Left ventricle myocardium superior (tissue), 1 donor: ENCODE data around the gene GPR62. TPM values are rescaled to one million over a fixed set of nuclear protein-coding genes. Genes with fewer than 3 reads are reported as not detected.

Experiments
- ATAC-seq: fragments of 200-7000 bp; cut with Tn5 transposase; one replicate; pipeline ENCODE4 v1.9.1; 2020; ENCODE audit warnings: mild to moderate bottlenecking, moderate library complexity
- DNase-seq: peaks from one replicate; pipeline ENCODE4 v3.0.0-alpha.2; 2020
- intact Hi-C: fragments of 100-400 bp; cut with micrococcal nuclease; formaldehyde crosslinking; loops from one replicate; pipeline ENCODE4 v1.11.0; 2022
- total RNA-seq: library from RNA; stranded (reverse); fragmentation: NEBNext Ultra II Directional; extraction: Animal tissue kit (Norgen Biotek cat#: 25700); gene quantifications from one replicate; pipeline ENCODE4 v1.2.1, GENCODE V29; 2021
- donor health status: DM: no; HTN: yes; CAD: no; lungs with severe emphysema.

GPR62 gene
- total RNA-seq, 1 donor from 2014 or later = 0.15 TPM

DNA sequence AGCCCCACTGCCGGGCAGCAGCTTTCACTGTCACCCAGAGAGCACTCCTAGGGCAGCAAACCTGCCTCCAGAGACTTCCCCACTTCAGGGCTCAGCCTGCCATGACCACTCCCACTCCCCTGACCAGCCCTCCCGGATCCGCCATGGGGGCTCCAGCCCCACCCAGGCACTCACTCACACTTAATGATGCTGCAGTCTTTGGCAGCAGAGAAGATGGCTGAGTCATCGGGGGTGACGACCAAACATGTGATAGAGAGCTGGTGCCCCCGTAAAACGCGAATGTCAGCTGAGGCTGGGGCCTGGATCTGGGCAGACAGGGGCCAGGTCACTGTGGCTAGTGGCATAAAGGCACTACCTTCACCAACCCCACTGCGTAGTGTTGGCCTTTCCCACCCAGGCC is 18.2 kb upstream of the GPR62 start:
- intact Hi-C loops = no loop called here
- DNase-seq (no peak), ATAC-seq (no peak)

DNA sequence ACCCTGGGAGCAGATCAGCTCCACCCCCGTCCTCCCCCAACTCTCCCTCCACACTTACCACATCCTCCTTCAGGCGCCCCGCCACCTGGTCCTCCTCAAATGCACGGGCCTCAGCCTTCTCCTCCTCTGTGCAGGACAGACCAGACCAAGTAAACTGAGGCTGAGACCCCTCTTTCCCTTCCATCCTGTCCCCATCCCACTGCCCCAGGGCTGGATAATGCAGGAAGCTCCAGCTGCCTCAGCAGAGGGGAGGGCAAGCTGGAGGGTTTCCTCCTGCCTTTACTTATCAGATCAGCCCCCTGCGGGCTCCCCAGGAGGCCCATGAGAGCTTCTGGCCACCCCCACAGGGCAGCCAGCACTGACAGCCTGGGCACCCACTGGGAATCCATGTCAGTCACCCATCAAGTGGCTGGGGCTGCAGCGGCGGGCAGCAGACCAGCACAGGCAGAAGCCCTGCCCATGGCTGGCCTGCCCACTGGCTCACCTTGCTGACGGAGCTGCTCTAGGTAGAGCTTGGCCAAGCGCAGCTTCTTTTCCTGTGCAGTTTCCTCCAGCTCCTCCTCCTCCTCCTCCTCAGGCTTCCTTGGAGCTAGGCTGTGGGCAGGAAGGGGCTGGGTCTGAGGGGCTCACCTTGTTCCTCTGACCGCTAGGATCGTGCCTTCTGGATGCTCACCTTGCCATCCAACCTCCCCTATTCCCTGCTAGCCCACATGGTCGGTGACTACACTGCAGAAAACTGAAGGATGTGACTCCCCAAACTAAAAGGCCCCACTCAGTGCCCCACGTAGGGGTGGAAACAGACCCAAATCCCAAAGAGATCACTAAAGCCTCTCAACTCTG is 17.4 kb upstream of the GPR62 start:
- DNase-seq = no peak

DNA sequence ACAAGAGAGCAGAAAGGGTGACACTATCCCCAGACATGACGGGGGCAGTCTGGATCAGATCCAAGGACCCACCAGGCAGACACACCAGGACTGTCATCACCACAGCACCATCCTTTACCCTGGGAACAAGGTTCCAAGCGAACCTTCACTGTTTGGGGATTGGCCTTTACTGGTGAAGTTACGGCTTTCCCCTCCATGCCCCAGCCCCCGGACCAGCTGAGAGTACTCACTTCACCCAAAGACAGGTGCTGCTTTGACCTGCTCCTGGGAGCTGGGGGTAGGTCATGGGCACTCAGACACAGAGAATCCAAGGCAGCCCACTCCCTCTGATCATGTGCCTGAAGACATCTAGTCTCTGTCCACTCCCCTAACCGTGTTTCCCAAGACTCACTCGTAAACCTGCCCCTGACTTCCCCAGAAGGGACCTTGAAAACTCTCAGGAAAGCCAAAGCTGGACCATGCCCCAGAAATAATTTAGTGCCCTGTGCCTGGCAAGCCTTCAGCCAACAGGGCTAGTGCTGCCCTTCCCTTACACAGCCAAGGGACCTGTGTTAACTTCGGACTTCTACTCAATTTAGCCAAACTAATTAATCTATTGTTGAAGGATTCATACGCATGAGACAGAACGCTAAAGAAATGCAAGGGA is 16.3 kb upstream of the GPR62 start:
- ATAC-seq (no peak), DNase-seq (no peak)
- intact Hi-C loops = no loop called here

More for the DNA sequence above, 17.4 kb upstream of the GPR62 start:
- intact Hi-C loops = no loop called here
- ATAC-seq = no peak

DNA sequence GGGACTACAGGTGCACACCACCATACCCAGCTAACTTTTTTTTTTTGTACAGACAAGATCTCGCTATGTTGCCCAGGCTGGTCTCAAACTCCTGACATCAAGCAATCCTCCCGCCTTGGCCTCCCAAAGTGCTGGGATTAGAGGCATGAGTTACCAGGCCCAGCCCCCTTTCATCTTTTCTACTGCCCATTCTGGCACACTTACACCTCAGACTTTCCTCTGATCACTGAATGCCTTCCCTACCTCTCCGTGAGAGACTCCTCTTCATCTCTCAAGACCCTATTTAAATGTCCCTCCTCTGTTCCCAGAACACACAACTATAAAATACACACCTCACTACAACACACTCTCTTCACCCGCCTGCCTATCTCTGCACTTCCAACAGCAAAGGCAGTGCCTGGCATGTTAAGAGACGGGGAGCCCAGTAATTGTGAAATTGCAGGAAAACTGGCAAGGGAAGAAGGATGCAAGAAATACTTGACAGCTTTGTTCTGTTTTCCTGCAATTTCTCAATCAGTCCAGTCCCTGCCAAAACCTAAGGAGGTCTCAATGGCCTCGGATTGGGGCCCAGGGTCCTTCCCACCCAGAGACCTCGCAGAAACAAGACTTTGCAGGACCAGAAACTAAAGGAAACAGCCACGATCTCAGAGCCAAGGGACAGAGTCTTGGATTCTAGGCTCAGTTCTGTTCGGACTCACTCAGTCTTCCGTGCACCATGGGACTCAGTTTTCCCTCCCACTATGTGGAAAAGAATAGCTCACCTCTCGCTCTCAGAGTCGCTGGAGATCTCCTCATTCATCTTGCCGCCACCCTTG is 14.3 kb upstream of the GPR62 start:
- DNase-seq (no peak), ATAC-seq (no peak)
- intact Hi-C loops = no loop called here

DNA sequence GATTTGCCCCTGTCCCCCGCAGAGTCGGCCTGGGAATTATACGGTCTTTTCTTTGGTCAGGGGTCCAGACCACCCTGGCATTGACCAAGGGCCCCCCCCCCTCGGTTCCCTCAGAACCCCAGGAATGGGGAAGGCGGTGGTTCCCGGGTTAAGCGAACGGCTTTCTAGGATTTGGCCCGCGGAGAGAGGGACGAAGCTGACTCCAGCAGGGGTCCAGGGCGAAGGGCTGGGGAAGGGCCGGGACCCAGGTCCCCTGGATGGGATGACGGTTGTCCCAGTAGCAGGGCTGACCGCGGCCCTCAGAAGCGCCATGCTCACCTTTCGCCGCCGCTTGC is 13.8 kb upstream of the GPR62 start:
- no peak for ATAC-seq
- intact Hi-C loops = no loop called here

DNA sequence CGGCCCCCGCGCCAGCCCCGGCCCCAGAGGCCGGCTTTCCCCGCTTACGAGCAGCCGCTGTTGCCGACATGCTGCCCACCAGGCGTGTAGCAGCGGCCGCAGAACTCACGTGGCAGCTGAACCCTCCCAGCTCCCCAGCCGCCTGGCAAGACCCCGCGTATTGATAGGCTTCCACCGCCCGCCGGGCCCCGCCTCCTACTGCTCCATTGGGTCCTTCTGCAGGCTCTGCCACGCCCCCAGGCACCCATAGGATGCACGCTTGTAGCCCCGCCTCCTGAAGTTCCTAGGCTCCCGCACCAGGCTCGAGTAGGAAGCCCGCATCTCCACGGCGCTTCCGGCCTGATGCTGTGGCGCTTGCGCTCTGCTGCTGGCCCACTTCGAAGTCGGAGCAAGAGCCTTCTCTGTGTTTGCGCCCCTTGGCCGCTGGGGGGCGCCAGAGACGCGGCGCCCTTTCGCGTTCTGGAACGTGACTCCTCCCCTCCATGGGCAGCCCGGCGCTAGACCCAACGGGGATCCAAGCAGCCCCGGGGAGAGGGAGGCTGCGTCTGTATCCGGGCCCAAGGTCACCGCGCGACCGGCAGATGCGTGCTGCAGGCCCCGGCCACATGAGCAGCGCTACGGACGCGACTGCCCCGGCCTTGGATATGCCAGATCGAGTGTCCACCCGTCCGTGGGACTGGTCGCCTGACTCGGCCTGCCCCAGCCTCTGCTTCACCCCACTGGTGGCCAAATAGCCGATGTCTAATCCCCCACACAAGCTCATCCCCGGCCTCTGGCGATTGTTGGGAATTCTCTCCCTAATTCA is 13.2 kb upstream of the GPR62 start, which contains the start of the genes PARP3 and RRP9:
TSS of gene PARP3 (plus strand) at position 566 of the 805 bp plus-strand sequence. CDS start 993 bp downstream, outside the sequence.
TSS of gene RRP9 (minus strand) at position 107 of the 805 bp plus-strand sequence. CDS start at position 70, 37 bp downstream.
- intact Hi-C loops = no loop called here
- ATAC-seq = peak; percentile 95

More for the DNA sequence above, 13.8 kb upstream of the GPR62 start:
- DNase-seq = no peak

DNA sequence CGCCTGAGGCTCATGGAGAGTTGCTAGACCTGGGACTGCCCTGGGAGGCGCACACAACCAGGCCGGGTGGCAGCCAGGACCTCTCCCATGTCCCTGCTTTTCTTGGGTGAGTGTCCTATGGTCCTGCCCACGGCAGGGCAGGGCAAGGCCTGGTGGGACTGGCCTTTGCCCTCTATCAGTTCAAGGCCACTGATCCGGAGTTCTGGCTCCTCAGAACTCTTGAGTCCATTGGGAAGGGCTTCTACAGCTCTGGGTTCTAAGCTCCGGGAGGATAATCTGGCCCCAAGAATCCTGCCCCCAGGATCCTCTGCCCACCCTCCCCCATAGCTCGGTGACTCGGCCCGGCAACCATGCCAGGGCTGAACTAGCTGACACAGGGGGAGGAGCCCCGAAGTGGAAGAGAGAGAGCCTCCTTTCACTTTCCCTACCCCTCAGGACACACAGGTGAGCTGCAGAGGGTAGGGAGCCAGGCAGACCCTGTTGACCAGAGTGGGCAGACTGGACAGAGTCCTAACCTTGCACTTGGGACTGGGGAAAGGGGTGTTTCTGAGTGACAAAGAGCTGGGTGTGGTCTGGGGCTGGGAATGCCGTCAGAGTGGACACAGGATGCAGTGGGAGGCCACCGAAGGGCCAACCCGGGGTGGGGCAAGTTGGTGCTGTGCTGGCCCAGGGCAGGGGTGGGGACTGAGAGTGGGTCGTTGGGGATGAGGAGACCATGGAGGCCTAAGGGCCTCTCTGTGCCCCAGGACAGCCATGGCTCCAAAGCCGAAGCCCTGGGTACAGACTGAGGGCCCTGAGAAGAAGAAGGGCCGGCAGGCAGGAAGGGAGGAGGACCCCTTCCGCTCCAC is 12.4 kb upstream of the GPR62 start:
- DNase-seq = peak; percentile 68
- intact Hi-C loops = no loop called here
- peak; percentile 37 for ATAC-seq

More for the DNA sequence above, 13.2 kb upstream of the GPR62 start, which contains the start of the genes PARP3 and RRP9:
- peak; percentile 100 for DNase-seq

DNA sequence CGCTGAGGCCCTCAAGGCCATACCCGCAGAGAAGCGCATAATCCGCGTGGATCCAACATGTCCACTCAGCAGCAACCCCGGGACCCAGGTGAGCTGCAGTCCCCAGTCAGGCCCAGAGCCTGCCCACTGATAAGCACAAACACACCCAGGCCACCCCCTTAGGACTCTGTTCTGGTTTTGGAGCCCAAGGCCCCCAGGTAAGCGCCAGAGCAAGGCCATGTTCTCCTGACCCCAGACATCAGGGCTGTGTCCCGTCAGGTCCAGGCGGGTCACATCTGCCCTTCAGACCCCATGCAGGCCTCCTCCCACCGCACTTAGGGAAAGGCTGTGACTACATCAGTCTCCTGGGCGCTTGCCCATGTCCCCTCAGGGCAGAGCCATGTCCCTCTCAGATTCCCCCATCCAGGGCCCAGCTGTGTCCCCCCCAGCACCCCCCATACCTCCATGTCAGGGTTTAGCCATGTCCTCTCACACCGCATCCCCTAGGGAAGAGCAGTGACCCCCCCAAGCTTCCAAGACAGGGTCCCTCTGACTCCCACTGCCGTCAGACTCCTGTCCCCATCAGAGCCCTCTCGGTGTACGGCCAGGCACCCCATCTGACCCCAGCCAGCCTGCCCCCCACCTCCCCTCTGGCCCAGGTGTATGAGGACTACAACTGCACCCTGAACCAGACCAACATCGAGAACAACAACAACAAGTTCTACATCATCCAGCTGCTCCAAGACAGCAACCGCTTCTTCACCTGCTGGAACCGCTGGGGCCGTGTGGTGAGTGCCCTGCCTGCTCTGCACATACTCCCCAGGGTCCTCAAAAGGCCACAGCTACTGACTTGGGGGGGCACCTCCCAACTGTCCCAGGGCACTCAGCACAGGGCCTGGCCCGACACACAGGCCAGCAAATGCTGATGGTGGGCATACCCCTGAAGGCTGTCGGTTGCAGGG is 11.5 kb upstream of the GPR62 start:
- no peak for ATAC-seq
- intact Hi-C loops = no loop called here
- no peak for DNase-seq

DNA sequence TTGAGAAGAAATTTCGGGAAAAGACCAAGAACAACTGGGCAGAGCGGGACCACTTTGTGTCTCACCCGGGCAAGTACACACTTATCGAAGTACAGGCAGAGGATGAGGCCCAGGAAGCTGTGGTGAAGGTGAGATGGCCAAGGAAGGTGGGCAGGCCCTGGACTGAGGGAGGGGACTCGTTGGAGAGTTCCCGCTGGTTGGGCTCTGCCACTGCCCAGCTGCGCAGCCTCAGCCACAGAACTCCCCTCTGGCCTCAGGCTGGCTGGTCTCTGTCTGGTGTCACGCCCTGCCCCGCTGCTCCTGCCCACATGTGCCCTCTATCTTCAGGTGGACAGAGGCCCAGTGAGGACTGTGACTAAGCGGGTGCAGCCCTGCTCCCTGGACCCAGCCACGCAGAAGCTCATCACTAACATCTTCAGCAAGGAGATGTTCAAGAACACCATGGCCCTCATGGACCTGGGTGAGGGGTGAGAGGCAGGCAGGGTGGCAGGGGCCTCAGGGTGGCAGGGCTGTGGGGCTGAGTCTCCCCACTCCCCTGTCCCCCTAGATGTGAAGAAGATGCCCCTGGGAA is 10.6 kb upstream of the GPR62 start:
- intact Hi-C loops = no loop called here
- DNase-seq (no peak), ATAC-seq (no peak)

DNA sequence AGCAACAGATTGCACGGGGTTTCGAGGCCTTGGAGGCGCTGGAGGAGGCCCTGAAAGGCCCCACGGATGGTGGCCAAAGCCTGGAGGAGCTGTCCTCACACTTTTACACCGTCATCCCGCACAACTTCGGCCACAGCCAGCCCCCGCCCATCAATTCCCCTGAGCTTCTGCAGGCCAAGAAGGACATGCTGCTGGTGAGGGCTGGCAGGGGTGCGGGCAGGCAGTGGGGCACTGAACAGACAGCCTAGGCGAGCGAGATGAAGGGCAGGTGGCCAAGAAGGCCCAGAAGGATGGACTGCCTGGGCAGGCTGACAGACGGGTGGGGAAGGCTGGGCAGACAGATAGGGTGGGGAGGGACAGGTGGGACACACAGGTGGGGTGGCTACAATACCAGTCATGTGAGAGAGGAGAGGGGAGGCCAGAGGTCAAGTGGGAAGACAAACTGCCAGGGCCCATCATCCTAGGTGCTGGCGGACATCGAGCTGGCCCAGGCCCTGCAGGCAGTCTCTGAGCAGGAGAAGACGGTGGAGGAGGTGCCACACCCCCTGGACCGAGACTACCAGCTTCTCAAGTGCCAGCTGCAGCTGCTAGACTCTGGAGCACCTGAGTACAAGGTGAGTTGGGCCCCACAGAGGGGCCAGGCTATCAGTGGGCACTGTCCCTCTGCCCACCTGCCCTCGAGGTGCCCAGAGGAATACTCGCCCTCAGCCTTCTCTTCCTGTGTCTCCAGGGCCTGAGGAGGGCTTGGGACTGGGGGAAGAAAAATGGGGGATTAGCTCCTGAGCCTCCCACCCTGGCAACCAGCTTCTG is 9.9 kb upstream of the GPR62 start:
- intact Hi-C loops = no loop called here
- no peak for ATAC-seq

DNA sequence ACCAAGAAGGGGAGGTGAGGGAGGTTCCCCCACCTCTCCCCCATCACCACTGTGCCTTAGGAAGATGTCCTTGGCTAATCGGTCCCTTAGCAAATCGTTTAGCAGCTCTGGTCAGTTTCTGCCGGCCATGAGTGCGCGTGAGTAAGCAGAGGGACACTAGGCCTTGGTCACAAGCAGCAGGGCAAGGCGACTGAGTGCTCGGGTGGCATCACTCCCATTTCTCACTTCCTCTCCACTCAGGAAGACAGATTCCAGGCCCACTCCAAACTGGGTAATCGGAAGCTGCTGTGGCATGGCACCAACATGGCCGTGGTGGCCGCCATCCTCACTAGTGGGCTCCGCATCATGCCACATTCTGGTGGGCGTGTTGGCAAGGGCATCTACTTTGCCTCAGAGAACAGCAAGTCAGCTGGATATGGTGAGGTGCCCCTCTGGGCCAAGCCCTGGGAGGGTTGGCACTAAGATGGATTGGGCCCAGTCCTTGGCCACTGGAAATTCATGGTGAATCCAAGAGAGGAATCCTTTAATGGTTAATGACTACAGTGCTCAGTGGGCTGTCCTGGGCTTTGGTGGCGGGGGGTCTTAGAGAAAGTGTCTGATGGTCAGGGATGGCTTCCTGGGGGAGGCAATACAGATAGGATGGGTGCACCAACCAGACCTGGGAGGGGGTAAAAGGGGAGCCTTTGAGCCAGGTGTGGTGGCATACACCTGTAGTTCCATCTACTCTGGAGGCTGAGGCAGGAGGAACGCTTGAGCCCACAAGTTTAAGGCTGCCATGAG is 9.1 kb upstream of the GPR62 start:
- DNase-seq (no peak), ATAC-seq (no peak)
- intact Hi-C loops = no loop called here

More for the DNA sequence above, 9.9 kb upstream of the GPR62 start:
- DNase-seq = no peak

DNA sequence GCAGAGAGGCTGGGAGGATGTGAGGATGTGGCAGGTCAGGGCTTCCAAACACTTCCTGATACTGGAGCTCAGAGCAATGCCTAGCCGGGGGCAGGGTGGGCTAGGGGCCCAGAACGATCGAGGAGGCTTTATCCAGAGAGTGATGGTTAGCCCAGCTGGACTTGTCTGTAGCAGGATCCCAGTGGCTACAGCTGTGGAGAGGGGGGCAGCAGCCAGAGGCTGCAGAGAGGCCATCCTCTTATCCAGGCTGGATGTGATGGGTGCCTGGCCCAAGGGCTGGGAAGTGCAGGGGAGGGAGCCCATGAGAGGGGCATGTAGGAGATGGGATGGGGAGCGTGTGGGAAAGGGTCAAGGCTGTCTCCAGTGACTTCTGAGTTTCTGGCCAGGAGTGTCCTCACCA is 8.4 kb upstream of the GPR62 start:
- ATAC-seq = no peak
- peak; percentile 7 for DNase-seq
- intact Hi-C loops = no loop called here

DNA sequence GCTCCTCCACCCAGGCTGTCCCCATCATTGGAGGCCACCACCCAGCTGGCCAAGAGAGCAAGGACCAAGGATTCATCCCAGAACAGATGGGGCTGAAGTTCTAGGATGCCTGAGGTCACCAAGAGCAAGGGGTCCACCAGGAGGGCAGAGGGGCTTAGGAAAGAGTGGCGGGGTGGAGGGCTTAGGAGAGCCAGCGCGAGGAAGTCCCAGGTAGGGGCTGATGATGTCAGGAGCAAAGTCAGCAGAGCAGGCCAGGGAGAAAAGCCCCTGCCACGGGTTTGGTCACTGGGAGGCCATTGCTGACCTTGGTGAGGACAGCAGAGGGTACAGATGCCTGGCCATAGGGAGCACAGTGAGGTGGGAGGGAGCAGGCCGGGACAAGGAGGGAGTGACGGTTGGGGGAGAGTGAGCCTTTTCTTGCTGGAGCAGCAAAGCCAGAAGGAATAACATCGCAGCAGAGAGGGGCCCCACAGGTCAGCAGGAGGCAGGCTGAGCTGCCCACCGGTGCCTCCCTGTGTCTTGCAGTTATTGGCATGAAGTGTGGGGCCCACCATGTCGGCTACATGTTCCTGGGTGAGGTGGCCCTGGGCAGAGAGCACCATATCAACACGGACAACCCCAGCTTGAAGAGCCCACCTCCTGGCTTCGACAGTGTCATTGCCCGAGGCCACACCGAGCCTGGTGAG is 7.8 kb upstream of the GPR62 start:
- peak; percentile 12 for DNase-seq
- ATAC-seq = no peak
- intact Hi-C loops = no loop called here

DNA sequence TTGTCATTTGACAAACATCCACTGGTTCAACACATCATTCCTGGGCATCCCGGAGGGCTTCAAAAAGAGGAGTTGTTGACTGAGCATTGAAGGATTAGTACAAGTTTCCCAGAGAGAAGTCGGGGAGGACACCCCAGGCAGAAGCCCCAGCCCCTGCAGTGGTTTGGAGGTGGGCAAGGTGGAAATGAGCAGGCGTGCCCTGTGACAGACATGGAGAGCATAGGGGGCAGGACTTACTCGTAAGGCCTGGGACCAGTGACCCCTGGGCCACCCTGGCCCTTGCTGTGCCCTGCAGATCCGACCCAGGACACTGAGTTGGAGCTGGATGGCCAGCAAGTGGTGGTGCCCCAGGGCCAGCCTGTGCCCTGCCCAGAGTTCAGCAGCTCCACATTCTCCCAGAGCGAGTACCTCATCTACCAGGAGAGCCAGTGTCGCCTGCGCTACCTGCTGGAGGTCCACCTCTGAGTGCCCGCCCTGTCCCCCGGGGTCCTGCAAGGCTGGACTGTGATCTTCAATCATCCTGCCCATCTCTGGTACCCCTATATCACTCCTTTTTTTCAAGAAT is 7.1 kb upstream of the GPR62 start:
- ATAC-seq = no peak

More for the DNA sequence above, 7.1 kb upstream of the GPR62 start:
- intact Hi-C loops = no loop called here
- peak; percentile 23 for DNase-seq
